Measurements from ENCODE around the gene DNMBP. TPM values are rescaled to one million over a fixed set of nuclear protein-coding genes. Genes with fewer than 3 reads are reported as not detected.

The DNMBP gene
- total and polyA plus RNA-seq, 7 donors: 15.0 to 21.6 (median 18.6) TPM

- intact Hi-C loops (cut with DNase I): loop anchor here (10.0 kb wide), 1 partner anchor 335 kb away; the partner anchor contains the start of gene ERLIN1
- H3K27me3 ChIP-seq: no peaks in the 10 kb centered on the region
- peaks cover 0 to 16% (median 4%) of the 10 kb centered on the region in 4 donors for H3K4me1 ChIP-seq
- H3K9me3 ChIP-seq: no peaks in the 10 kb centered on the region
- no peaks in the 10 kb centered on the region for H3K36me3 ChIP-seq
- 22 to 73% methylated on average over 2 of the region's 2 CpGs for WGBS, 2 donors
- no peak for DNase-seq
- TF ChIP-seq POLR2A (IDR thresholded peaks at IDR 0.05): no peak
- TF ChIP-seq POLR2AphosphoS5 (IDR thresholded peaks at IDR 0.05): no peak
- no peak for TF ChIP-seq CTCF (IDR thresholded peaks at IDR 0.05)
- no peak for TF ChIP-seq EP300 (IDR thresholded peaks at IDR 0.05)
- H3K27ac ChIP-seq: no peak overlapping the region
- no peak overlapping the region for H3K4me3 ChIP-seq
Measured at GRCh38 chr10:99849536-99849935, 160.2 kb downstream of the DNMBP start.

GRCh38 chr10:99849057-99849456 lies 160.7 kb downstream of the DNMBP start:
- Histone ChIP-seq H3K36me3 (no peaks in the 10 kb centered on the region), H3K4me3 (no peak overlapping the region), H3K9me3 (no peaks in the 10 kb centered on the region), H3K27me3 (no peaks in the 10 kb centered on the region), H3K4me1 (peaks cover 0 to 16% (median 4%) of the 10 kb centered on the region in 4 donors), H3K27ac (no peak overlapping the region)
- TF ChIP-seq EP300 (IDR thresholded peaks at IDR 0.05) (no peak), CTCF (IDR thresholded peaks at IDR 0.05) (no peak), POLR2AphosphoS5 (IDR thresholded peaks at IDR 0.05) (no peak), POLR2A (IDR thresholded peaks at IDR 0.05) (no peak)
- DNase-seq: no peak
- intact Hi-C loops (cut with DNase I): loop anchor here (10.0 kb wide), 1 partner anchor 336 kb away; the partner anchor contains the start of gene ERLIN1
- WGBS, 2 donors: 79 to 92% methylated on average over 7 of the region's 7 CpGs

- peak; percentile 91 for DNase-seq
- no peaks in the 10 kb centered on the region for H3K27me3 ChIP-seq
- intact Hi-C loops (cut with DNase I): loop anchor here (1.0 to 10.0 kb wide), 3 partner anchors 165 to 339 kb away; partner anchors contain the start of gene ERLIN1
- H3K27ac ChIP-seq: peak overlapping the region in 1 of 4 donors; percentile 60
- TF ChIP-seq EP300 (IDR thresholded peaks at IDR 0.05) (no peak), POLR2AphosphoS5 (IDR thresholded peaks at IDR 0.05) (no peak), POLR2A (IDR thresholded peaks at IDR 0.05) (no peak), CTCF (IDR thresholded peaks at IDR 0.05) (peak; percentile 88 to 96 (median 90))
- peak overlapping the region in 3 of 4 donors; percentile 26 to 41 (median 32) for H3K4me3 ChIP-seq
- H3K9me3 ChIP-seq: no peaks in the 10 kb centered on the region
- H3K36me3 ChIP-seq: no peaks in the 10 kb centered on the region
- H3K4me1 ChIP-seq: peaks cover 0 to 16% (median 4%) of the 10 kb centered on the region in 4 donors
- 5 to 7% methylated on average over 18 of the region's 18 CpGs for WGBS, 2 donors
Measured at GRCh38 chr10:99845837-99846382, 163.8 kb downstream of the DNMBP start.

GRCh38 chr10:99844433-99844955 lies 165.3 kb downstream of the DNMBP start:
- Histone ChIP-seq H3K36me3 (no peaks in the 10 kb centered on the region), H3K4me1 (peaks cover 0 to 7% (median 4%) of the 10 kb centered on the region in 4 donors), H3K27me3 (no peaks in the 10 kb centered on the region), H3K9me3 (no peaks in the 10 kb centered on the region), H3K27ac (no peak overlapping the region), H3K4me3 (no peak overlapping the region)
- intact Hi-C loops (cut with DNase I): loop anchor here (5.0 to 10.0 kb wide), 2 partner anchors 73 to 340 kb away; partner anchors contain the start of gene ERLIN1
- TF ChIP-seq POLR2AphosphoS5 (IDR thresholded peaks at IDR 0.05) (no peak), POLR2A (IDR thresholded peaks at IDR 0.05) (no peak), EP300 (IDR thresholded peaks at IDR 0.05) (no peak), CTCF (IDR thresholded peaks at IDR 0.05) (no peak)
- DNase-seq: no peak
- WGBS, 2 donors: 70 to 92% methylated on average over 6 of the region's 6 CpGs

Measured in sigmoid colon (tissue), 7 donors.